Stimulated activated CD4-positive, alpha-beta T cell treated with anti-CD3 and anti-CD28 coated beads, Interleukin-4, amount 100 ng/mL, for 48 hours (primary cell): Measurements from ENCODE around the gene POTEI.
"Not testable (repeated sequence)": the region's sequence is repeated elsewhere in the genome, so short reads cannot be mapped to it uniquely, and the experiment has no call there.

Source experiments
- DNase-seq, 2 donors: peaks; one replicate each; pipeline ENCODE4 v3.0.0-alpha.2; 2020; ENCODE audit warnings: low read depth in 2 of 2

The POTEI gene

DNA sequence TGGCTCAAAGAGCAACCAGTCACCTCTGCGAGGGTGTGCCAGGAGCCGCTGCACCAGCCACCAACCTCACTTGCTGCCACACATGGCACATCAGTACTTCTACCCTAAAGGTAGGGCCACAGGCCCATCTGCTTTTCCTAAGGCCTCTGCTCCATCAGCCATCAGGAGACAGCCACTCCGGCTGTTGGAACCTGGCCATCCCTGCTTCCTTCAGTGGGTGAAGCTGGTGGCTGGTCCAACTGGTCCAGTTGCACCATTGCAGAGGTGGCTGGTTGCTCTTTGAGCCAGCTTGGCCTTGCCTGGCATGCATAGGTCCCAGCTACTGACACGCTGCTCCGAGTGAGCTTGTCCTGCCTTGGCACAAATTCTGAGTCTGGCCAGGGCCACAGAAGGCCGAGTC is 53.7 kb downstream of the POTEI start:
- DNase-seq, result not testable (repeated sequence)

DNA sequence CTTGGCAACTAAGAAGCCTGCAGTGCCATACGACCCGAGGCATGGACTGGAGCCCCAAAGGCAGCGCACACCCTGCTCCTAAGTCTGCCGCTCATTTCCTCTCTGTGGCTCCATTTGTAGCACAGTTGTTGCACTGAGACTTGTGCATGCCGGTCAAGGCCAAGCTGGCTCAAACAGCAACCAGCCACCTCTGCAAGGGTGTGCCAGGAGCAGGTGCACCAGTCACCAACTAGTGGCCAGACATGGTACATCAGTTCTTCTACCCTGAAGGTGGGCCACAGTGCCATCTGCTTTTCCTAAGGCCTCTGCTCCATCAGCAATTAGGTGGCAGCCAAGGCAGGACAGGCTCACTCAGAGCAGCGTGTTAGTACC is 54.4 kb downstream of the POTEI start:
- not testable (repeated sequence) for DNase-seq

- DNase-seq, result not testable (repeated sequence)
Observed at GRCh38 chr2:130453955-130454711, 55.0 kb downstream of the POTEI start.

- not testable (repeated sequence) for DNase-seq
Observed at GRCh38 chr2:130452897-130453296, 56.2 kb downstream of the POTEI start.

DNA sequence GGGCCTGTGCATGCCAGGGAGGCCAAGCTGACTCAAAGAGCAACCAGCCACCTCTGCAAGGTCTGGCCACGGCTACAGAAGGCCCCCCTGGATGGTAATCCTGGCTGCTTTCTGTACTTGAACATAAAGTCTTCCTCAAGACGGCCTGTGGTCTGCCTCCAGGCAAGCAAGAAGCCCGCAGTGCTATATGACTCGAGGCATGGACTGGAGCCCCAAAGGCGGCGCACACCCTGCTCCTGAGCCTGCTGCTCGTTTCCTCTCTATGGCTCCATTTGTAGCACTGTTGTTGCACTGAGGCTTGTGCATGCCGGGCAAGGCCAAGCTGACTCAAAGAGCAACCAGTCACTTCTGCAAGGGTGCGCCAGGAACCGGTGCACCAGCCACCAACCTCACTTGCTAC is 57.3 kb downstream of the POTEI start:
- not testable (repeated sequence) for DNase-seq

DNA sequence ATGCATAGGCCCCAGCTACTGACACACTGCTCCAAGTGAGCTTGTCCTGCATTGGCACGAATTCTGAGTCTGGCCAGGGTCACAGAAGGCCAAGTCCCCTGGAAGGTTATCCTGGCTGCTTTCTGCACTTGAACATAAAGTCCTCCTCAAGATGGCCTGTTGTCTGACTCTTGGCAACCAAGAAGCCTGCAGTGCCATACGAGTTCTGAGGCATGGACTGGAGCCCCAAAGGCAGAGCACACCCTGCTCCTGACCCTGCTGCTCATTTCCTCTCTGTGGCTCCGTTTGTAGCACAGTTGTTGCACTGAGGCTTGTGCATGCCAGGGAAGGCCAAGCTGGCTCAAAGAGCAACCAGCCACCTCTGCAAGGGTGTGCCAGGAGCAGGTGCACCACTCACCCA is 57.9 kb downstream of the POTEI start:
- DNase-seq, result not testable (repeated sequence)

DNA sequence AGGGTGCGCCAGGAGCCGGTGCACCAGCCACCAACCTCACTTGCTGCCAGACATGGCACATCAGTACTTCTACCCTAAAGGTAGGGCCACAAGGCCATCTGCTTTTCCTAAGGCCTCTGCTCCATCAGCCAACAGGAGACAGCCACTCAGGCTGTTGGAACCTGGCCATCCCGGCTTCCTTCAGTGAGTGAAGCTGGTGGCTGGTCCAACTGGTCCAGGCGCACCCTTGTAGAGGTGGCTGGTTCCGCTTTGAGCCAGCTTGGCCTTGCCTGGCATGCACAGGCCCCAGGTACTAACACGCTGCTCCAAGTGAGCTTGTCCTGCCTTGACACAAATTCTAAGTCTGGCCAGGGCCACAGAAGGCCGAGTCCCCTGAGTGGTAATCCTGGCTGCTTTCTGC is 58.8 kb downstream of the POTEI start:
- DNase-seq, result not testable (repeated sequence)

DNA sequence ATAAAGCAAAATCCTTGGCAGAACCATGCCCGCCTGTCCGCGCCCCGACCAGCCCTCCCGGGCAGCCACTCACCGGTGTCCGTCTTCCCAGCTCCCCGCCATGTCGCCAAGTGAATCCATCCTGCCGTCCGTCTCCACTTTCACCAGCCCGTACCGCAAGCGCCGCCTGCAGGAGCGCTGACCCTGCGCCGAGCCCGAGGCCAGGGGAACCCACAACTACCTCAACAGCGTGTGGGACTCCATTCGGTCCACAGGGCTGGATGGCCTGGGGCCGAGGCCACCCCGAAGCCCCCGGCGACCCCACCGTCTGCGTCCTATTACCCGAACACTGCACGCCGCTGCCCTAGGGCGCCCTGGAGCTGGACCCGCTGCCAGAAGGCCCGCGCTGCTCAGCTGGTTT is 81.5 kb downstream of the POTEI start:
- DNase-seq, result peak in 1 of 2 donors; percentile 0

GRCh38 chr2:130418845-130419244 is 90.3 kb downstream of the POTEI start:
- not testable (repeated sequence) for DNase-seq

- DNase-seq, result peak in 1 of 2 donors; percentile 32
Observed at GRCh38 chr2:130416693-130417092, 92.4 kb downstream of the POTEI start.
